ENCODE data around the gene CARD9.

Gene CARD9

DNA sequence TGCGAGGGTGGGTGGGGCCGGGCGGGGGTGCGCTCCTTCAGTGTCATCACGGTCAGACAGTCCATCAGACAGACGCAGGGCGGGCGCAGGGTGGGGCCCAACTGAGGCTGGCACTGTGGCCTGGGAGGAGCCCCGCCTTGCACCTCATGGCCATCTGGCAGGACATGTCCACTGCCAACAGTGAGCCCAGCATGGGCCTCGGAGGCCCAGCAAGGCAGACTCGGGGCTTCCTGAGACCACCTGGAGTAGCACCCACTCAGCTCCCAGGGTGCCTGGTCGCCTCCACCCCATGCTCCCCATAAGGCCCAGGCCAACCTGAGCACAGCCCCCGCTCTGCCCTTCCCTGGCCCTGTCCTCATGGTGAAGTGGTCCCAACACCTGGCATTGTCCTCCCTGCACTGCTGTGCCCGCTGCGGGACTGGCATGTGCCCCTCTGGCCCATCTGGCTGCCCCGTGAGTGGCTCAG is 54.7 kb downstream of the CARD9 start:
- DNase-seq = no peak

DNA sequence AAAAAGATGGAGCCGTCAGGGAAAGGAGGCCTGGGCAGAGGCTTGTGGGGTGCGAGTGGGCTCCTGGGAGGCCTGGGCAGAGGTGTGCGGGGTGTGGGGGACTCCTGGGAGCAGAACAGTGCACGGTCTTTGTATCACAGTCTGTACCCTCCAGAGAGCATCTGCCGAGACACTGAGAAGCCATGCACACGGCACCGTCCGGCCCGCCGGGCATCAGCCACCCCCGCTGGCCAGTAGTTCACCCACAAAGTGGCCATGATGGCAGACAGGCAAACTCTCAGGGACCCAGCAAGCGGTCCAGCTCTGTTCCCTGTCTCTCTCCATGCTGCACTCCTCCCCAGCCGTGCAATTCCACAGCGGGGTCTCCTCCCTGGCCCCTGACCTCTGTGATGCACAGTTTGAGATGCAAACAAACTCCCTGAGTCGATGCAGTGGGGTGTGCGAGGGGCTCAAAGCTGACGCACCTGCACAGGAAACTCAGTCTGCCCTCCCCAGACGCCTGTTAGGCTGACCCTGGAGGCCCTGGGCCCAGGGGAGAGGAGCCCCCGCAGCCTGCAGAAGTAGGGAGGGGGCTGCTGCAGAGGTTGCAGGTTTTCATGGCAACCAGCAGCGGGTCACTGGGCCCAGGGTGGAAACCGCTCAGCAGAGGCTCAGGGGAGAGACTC is 55.2 kb downstream of the CARD9 start:
- DNase-seq = no peak

DNA sequence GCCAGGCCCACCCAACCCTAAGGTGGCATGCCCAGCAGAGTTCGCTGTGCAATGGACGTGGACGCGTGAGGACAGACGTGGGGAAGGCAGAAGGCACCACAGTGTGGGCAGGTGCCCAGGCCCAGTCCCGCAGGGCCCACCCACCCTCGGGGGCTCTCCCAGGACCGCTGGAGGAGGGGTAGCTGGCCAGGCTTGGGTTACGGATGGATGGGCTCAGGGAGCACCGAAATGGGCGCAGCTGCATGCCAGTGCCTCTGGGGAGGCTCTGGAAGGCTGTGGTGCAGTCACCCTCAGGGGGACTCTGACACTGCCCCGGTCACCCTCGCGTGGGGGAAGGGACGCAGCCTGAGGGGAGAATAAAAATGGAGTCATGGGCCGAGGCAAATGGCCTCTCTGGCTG is 55.8 kb downstream of the CARD9 start:
- DNase-seq = no peak

DNA sequence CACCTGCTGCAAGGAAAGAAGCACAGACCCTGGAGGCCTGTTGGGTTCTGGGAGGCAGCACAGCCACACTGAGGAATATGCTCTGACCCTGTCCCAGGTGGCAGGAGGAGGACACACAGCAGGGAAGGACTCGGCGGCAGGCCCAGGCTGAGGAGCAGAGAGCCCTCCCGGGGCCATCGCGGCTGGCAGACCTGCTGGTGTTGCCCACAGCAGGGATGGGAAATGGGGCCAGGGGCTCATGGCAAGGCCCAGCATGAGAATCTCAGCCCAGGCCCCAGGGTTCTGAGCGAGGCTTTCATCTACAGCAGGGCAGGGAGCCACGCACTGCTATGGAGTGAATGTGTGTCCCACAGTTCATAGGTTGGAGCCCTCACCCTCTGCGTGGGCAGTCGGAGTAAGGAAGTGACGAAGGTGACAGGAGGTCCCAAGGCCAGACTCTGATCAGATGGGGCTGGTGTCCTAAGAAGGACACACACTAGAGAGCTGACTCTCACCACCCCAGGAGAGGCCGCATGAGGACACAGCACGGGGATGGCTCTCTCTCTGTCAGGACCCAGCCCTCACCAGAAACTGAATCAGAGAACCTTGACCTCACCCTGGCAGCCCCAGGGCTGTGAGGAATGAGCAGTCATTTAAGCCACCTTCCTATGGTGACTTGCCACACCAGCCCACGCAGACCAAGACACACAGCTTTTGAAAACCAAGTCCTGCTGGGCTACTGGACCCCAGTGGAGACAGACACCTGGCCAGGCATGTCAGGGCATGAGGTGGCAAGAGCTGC is 56.4 kb downstream of the CARD9 start:
- peak; percentile 89 for DNase-seq

DNA sequence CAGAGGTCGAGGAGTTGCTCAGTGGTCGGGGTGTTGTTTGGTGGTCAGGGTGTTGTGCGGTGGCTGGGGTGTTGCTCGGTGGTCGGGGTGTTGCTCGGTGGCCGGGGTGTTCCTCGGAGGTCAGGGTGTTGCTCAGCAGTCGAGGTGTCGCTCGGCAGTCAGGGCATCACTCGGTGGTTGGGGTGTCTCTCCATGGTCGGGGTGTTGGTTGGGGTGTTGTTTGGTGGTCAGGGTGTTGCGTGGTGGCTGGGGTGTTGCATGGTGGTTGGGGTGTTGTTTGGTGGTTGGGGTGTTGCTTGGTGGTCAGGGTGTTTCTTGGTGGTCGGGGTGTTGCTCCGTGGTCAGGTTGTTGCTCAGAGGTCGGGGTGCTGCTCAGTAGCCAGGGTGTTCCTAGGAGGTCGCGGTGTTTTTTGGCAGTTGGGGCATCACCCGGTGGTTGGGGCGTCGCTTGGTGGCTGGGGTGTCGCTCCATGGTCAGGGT is 57.2 kb downstream of the CARD9 start:
- no peak for DNase-seq

DNA sequence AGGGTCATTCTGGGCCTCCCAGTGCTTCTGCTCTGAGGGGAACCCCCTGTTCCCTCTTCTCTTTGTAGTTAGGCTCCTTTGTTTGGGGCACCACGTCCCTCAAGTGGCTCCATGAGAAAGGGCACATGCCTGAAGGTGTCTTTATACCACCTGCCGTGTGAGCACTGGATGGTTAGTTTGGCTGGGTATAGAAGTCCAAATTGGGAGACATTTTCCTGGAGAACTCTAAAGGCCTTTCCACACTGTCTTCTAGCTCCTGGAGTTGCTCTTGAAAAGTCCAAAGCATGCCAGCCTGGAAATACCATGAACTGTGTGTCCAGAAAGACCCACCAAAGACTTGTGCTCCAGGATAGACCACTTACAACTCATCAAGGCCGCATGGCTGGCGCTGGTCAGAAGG is 58.5 kb downstream of the CARD9 start:
- DNase-seq = no peak

DNA sequence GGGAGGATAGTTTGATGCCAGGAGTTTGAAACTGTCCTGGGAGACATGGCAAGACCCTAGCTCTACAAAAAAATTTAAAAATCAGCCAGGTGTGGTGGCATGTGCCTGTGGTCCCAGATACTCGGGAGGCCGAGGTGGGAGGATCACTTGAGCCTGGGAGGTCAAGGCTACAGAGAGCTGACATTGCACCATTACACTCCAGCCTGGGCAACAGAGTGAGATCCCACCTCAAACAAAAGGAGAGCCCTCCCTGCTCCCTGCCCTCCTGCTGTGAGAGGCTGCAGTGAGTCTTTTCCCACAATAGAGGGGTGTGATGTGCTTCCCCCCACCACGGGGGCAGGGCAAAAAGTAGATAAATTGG is 59.4 kb downstream of the CARD9 start:
- no peak for DNase-seq
